Measurements from ENCODE around the gene LEUTX.
"Not testable (repeated sequence)": the region's sequence is repeated elsewhere in the genome, so short reads cannot be mapped to it uniquely, and the experiment has no call there.

Gene LEUTX

DNA sequence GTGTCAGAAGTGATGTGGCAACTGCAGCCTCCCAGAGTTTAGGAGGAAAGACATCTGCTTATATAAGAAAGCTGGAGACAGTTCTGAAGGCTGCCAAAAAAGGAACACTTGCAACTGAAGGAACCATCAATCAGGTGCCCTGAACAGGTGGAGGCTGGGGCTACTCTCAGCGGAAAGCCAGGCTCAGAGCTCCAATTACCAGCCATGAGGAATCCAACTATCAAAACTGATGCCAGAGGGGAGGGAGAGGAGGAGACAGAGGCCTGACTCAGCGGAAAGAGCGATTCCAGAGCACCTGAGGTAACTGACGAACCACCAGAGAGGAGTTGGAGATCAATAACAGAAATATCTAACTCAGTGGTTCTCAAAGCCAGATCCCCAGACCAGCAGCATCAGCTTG is 24.3 kb downstream of the LEUTX start:
- TF ChIP-seq, protein P1, sequence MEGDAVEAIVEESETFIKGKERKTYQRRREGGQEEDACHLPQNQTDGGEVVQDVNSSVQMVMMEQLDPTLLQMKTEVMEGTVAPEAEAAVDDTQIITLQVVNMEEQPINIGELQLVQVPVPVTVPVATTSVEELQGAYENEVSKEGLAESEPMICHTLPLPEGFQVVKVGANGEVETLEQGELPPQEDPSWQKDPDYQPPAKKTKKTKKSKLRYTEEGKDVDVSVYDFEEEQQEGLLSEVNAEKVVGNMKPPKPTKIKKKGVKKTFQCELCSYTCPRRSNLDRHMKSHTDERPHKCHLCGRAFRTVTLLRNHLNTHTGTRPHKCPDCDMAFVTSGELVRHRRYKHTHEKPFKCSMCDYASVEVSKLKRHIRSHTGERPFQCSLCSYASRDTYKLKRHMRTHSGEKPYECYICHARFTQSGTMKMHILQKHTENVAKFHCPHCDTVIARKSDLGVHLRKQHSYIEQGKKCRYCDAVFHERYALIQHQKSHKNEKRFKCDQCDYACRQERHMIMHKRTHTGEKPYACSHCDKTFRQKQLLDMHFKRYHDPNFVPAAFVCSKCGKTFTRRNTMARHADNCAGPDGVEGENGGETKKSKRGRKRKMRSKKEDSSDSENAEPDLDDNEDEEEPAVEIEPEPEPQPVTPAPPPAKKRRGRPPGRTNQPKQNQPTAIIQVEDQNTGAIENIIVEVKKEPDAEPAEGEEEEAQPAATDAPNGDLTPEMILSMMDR (IDR thresholded peaks at IDR 0.05; ENCODE audit: low read depth, low read length): no peak
- no peak for DNase-seq (ENCODE audit: extremely low read depth, low read depth)

DNA sequence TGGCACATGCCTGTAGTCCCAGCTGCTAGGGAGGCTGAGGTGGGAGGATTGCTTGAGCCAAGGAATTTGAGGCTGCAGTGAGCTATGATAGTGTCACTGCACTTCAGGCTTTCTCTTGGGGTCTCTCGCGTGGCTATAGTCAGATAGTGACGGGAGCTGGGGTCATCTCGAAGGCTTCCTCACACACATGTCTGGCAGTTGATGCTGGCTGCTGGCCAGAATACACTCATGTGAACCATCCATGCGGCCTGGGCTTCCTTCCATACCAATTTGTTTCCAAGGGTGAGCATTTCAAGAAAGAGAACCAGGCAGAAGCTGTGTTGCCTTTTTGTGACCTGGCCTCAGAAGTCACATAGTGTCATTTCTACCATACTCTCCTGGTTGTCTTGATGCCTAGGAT is 26.4 kb downstream of the LEUTX start:
- no peak for DNase-seq (ENCODE audit: extremely low read depth, low read depth)
- TF ChIP-seq, protein P1 (IDR thresholded peaks at IDR 0.05; ENCODE audit: low read depth, low read length): no peak

DNA sequence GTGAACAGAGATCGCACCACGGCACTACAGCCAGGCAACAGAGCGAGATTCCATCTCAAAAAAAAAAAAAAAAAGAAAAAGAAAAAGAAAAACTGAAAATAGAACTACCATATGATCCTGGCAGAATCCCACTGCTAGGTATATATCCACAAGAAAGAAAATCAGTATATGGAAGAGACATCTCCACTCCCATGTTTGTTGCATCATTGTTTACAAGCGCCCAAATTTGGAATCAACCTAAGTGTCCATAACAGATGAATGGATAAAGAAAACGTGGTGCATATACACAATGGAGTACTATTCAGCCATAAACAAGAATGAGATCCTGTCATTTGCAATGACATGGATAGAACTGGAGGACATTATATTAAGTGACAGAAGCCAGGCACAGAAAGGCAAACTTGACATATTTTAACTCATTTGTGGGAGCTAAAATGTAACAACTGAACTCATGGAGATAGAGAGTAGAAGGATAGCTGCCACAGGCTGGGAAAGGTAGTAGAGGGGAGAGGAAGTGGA is 29.3 kb downstream of the LEUTX start:
- DNase-seq (ENCODE audit: extremely low read depth, low read depth): no peak
- TF ChIP-seq, protein P1 (IDR thresholded peaks at IDR 0.05; ENCODE audit: low read depth, low read length): no peak

DNA sequence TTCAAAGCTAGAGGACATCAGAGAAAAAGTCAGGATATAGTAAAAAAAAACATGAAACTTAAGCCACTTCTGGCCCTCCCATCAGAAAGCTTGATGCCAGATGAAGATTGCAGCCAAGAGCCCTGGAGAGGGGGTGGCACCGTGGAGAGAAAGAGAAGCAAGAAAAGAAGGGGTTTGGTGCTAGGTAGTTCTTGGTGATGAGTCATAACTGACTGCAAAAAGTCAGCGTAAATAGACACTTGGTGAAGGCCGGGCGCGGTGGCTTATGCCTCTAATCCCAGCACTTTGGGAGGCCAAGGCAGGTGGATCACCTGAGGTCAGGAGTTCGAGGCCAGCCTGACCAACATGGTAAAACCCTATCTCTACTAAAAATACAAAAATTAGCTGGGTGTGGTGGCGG is 30.0 kb downstream of the LEUTX start:
- not testable (repeated sequence) for DNase-seq (ENCODE audit: extremely low read depth, low read depth)

DNA sequence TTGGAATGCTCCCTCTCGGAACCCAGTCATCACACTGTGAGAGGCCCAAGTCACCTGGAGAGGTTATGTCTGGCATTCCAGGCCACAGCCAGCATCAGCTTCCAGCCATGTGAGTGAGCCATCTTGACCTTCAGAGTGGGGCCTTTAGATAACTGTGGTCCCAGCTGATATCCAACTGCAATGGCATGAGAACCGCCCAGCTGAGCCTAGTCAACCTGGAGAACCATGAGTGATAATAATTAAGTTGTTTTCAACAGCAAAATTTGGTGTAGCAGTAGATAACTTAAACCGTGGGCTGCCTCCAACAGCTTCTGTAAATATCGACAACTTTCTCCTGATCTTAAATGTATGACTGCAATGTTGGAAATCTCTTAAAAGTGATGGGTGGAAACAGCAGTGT is 30.7 kb downstream of the LEUTX start:
- DNase-seq (ENCODE audit: extremely low read depth, low read depth): no peak
- TF ChIP-seq, protein P1 (IDR thresholded peaks at IDR 0.05; ENCODE audit: low read depth, low read length): no peak

DNA sequence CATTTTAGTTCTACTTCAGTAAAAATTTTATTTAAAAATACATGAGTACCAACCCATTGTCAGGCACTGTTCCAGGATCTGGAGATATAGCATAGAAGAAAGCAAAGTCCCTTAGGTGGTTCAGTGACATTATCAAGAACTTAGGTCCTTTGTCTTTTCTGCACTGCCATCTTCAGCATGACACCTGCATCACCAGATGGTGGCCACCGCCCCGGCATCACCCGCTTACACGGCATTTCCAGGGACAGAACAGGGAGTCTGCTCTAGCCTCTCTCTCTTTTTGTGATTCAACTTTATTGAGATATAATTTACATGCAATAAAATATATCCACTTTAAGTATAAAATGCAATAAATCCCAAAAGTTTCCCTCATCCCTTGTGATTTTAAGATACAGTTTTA is 31.8 kb downstream of the LEUTX start:
- DNase-seq (ENCODE audit: extremely low read depth, low read depth): no peak
- TF ChIP-seq, protein P1 (IDR thresholded peaks at IDR 0.05; ENCODE audit: low read depth, low read length): no peak

DNA sequence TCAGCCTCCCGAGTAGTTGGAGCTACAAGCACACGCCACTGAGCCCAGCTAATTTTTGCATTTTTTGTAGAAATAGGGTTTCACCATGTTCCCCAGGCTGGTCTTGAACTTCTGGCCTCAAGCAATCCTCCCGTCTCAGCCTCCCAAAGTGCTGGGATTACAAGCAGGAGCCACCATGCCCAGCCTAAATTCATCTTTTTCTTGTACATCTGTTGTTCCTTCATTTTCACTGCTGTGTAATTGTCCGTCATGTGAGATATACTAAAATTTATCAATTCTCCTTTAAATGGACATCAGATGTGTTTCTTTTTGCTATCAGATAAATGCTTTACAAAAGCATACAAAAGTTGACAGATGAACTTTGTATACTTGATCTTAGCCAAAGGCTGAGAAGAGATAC is 32.4 kb downstream of the LEUTX start:
- TF ChIP-seq, protein P1 (IDR thresholded peaks at IDR 0.05; ENCODE audit: low read depth, low read length): no peak
- DNase-seq (ENCODE audit: extremely low read depth, low read depth): no peak

DNA sequence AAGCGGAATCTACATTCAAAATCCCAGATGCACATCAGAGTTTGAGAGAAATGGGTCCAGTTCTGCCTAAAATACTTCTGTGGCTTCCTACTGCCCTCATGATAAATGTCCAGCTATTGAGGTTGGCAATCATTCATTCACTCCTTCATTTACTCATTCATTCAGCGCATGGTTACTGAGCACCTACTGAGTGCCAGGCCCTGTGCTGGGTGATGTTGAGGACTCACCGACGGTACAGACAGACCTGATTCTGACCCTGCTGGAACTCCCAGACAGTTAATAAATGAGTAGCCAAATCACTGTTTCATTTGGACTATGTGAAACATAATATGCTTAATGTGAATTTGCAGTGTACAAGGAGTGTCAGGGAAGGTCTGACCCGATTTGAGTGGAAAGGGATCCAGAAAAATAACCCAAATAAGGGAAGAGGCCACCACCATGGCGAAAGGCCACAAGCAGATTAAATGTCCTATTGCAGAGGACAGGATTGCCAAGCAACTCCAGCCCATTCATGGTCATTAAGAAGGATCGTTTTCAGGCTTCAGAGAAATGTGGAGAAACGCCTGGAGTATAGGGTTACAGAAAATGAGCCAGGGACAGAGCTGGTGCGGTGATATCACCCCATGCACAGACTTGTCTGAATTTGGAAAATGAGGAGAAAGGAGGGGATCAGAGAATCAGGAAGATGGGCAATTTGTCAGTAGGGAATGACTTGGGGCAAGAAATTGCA is 34.8 kb downstream of the LEUTX start:
- DNase-seq (ENCODE audit: extremely low read depth, low read depth): no peak
- TF ChIP-seq, protein P1 (IDR thresholded peaks at IDR 0.05; ENCODE audit: low read depth, low read length): no peak

DNA sequence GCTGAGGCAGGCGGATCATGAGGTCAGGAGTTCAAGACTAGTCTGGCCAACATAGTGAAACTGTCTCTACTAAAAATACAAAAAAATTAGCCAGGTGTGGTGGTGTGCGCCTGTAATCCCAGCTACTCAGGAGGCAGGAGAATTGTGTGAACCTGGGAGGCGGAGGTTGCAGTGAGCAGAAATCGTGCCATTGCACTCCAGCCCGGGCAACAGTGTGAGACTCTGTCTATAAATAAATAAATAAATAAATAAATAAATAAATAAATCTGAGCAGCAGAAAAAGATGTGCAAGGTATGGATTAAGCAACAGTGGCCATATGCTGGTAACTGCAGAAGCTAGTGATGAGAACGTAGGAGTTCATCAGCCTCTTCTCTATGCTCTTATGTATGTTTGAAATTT is 35.5 kb downstream of the LEUTX start:
- DNase-seq (ENCODE audit: extremely low read depth, low read depth): not testable (repeated sequence)

Data from AG09319 (cell line).